Mesendoderm (in vitro differentiated cells): Measurements from ENCODE around the gene FBLN1.

Source experiments
- DNase-seq: peaks from one replicate; pipeline ENCODE4 v3.0.0; 2013
- H2AK5ac ChIP-seq: 2 replicates; pipeline ENCODE4 v1.6.1; 2013; ENCODE audit warnings: low read length, inconsistent platforms
- H2BK120ac ChIP-seq: 2 replicates; pipeline ENCODE4 v1.6.1; 2013; ENCODE audit warnings: low read depth, mild to moderate bottlenecking, low read length, moderate library complexity, mixed read lengths
- H2BK15ac ChIP-seq: replicated peaks from 2 replicates; pipeline ENCODE4 v1.6.1; 2013; ENCODE audit warnings: low read depth, mild to moderate bottlenecking, moderate library complexity
- H2BK5ac ChIP-seq: 2 replicates; pipeline ENCODE4 v1.6.1; 2013; ENCODE audit warnings: low read length, inconsistent platforms
- H3K18ac ChIP-seq: 2 replicates; pipeline ENCODE4 v1.6.1; 2013; ENCODE audit warnings: mild to moderate bottlenecking, low read length, mixed read lengths
- H3K23ac ChIP-seq: one replicate; pipeline ENCODE4 v1.6.1; 2013; ENCODE audit warnings: low read length
- H3K27ac ChIP-seq: 2 replicates; pipeline ENCODE4 v1.5.1; 2013; ENCODE audit warnings: low read depth, mild to moderate bottlenecking, inconsistent platforms, low read length, moderate library complexity
- H3K27me3 ChIP-seq: 2 replicates; pipeline ENCODE4 v1.6.1; 2013; ENCODE audit warnings: low read length, control low read depth, mild to moderate bottlenecking, inconsistent platforms; ENCODE audit not compliant: insufficient read depth, poor library complexity
- H3K36me3 ChIP-seq: 2 replicates; pipeline ENCODE4 v1.6.1; 2013; ENCODE audit warnings: low read length, inconsistent platforms; ENCODE audit not compliant: control insufficient read depth, insufficient read depth
- H3K4ac ChIP-seq: one replicate; pipeline ENCODE4 v1.6.1; 2013; ENCODE audit warnings: low read depth, mild to moderate bottlenecking, low read length, moderate library complexity
- H3K4me1 ChIP-seq: 2 replicates; pipeline ENCODE4 v1.6.1; 2013; ENCODE audit warnings: low read depth, low read length, inconsistent platforms; ENCODE audit not compliant: control insufficient read depth
- H3K4me2 ChIP-seq: 2 replicates; pipeline ENCODE4 v1.6.1; 2013; ENCODE audit warnings: low read length
- H3K4me3 ChIP-seq: 2 replicates; pipeline ENCODE4 v1.5.1; 2013; ENCODE audit warnings: mild to moderate bottlenecking, low read length
- H3K56ac ChIP-seq: one replicate; pipeline ENCODE4 v1.6.1; 2013; ENCODE audit warnings: low read length
- H3K79me1 ChIP-seq: 2 replicates; pipeline ENCODE4 v1.6.1; 2013; ENCODE audit warnings: low read length, inconsistent platforms
- H3K79me2 ChIP-seq: 2 replicates; pipeline ENCODE4 v1.6.1; 2013; ENCODE audit warnings: mild to moderate bottlenecking, low read length; ENCODE audit not compliant: control insufficient read depth, insufficient read depth
- H3K9ac ChIP-seq: 2 replicates; pipeline ENCODE4 v1.6.1; 2013; ENCODE audit warnings: low read length, inconsistent platforms
- H4K5ac ChIP-seq: one replicate; pipeline ENCODE4 v1.6.1; 2013; ENCODE audit warnings: low read length
- H4K8ac ChIP-seq: one replicate; pipeline ENCODE4 v1.6.1; 2013; ENCODE audit warnings: low read depth, mild to moderate bottlenecking, control low read depth, low read length, moderate library complexity
- WGBS: extraction: QIAGEN DNeasy Blood & Tissue Kit; methylation state at CpG from one replicate; pipeline ENCODE4 v1.1.7; 2013; ENCODE audit warnings: low lambda C conversion rate, missing lambda C conversion rate; ENCODE audit not compliant: insufficient coverage; ENCODE audit errors: extremely low coverage; 5-methylcytosine and 5-hydroxymethylcytosine counted together

FBLN1 gene

DNA sequence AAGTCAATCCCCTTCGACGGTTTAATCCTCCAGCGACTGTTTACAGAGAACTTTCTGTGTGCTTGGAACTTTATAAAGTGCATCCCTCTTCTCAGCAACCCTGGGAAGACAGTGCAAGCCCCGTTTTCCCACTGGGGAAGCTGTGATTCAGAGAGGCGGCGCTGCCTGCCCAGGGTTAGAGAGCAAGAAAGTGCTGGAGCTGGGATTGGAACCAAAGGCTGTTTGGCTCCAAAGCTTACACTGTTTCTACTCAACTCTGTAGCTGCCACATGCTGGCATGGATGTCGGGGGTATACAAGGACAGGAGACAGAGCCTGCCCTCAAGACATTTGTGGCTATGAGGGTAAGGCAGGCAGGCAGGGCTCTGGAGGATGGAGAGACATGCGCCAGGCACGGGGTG is 13.0 kb downstream of the FBLN1 start:
- Histone ChIP-seq H3K27ac (no peak overlapping the region), H3K4me2 (no peak overlapping the region), H3K36me3 (peaks cover 10% of the 10 kb centered on the region), H3K18ac (no peak overlapping the region), H4K8ac (no peak overlapping the region), H3K4me1 (peaks cover 9% of the 10 kb centered on the region), H2BK120ac (no peak overlapping the region), H3K4ac (no peak overlapping the region), H3K79me1 (peaks cover 43% of the 10 kb centered on the region), H3K79me2 (peaks cover 58% of the 10 kb centered on the region), H2BK15ac (no peak overlapping the region), H3K56ac (no peak overlapping the region), H4K5ac (no peak overlapping the region), H2BK5ac (no peak overlapping the region), H2AK5ac (no peak overlapping the region), H3K27me3 (no peaks in the 10 kb centered on the region), H3K4me3 (no peak overlapping the region), H3K9ac (no peak overlapping the region), H3K23ac (no peak overlapping the region)
- no CpG with 5 or more reads among the region's 9 CpGs for WGBS
- no peak for DNase-seq

GRCh38 chr22:45516163-45516562 is 13.5 kb downstream of the FBLN1 start:
- H3K4me1 ChIP-seq, result peaks cover 9% of the 10 kb centered on the region

DNA sequence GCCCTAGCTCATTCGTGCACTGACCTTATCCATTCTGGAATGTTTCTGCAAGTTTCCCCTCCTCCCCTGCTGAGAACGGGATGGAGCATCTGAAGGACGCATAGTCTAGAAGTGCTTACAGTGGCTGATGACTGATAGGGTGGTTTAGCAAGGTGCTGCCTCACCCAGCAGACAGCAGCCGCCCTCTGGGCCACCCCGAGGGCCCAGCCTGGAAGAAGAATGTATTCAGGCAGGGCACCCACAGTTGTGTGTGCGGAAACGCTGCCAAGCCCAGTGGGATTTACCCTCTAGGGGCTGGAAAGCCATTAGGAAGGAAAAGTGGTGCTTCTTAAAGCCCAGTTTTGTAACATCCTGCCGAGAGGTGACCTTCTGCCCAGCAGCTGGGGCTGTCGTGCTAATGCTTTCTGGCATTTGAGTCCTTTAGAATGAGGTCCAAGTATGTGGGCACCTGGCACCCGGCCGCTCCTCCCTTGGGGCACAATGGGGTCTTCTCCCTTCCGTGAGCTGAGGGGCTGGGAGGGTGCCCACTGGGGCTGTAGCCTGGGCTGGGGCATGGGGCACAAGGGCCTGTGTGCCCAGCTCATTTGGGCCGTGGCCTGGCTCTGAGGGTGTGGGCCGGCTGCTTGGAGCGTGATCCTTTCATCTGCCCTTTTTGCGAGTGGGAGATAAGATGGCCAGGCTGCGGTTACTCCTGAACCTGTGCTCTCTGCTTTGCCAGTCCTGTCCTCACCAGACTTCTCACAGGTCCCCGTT is 14.4 kb downstream of the FBLN1 start:
- H3K27ac ChIP-seq, result no peak overlapping the region
- H3K9ac ChIP-seq, result no peak overlapping the region
- H3K4me3 ChIP-seq, result no peak overlapping the region
- H3K27me3 ChIP-seq, result no peaks in the 10 kb centered on the region
- H2BK120ac ChIP-seq, result no peak overlapping the region
- DNase-seq, result peak; percentile 88
- no peak overlapping the region for H3K18ac ChIP-seq
- no peak overlapping the region for H2AK5ac ChIP-seq
- H3K4ac ChIP-seq, result no peak overlapping the region
- H4K5ac ChIP-seq, result no peak overlapping the region
- H2BK15ac ChIP-seq, result no peak overlapping the region
- no peak overlapping the region for H3K56ac ChIP-seq
- WGBS, result no CpG with 5 or more reads among the region's 18 CpGs
- no peak overlapping the region for H2BK5ac ChIP-seq
- no peak overlapping the region for H3K4me2 ChIP-seq
- H4K8ac ChIP-seq, result no peak overlapping the region
- no peak overlapping the region for H3K23ac ChIP-seq
- H3K79me2 ChIP-seq, result peaks cover 49% of the 10 kb centered on the region
- H3K4me1 ChIP-seq, result peaks cover 9% of the 10 kb centered on the region
- H3K79me1 ChIP-seq, result peaks cover 44% of the 10 kb centered on the region
- H3K36me3 ChIP-seq, result peaks cover 13% of the 10 kb centered on the region

More at GRCh38 chr22:45516163-45516562, 13.5 kb downstream of the FBLN1 start:
- no peak overlapping the region for H3K27ac ChIP-seq
- H3K23ac ChIP-seq, result no peak overlapping the region
- no peak overlapping the region for H2BK15ac ChIP-seq
- H3K4me2 ChIP-seq, result no peak overlapping the region
- H3K56ac ChIP-seq, result no peak overlapping the region
- no peak overlapping the region for H3K4me3 ChIP-seq
- H4K5ac ChIP-seq, result no peak overlapping the region
- H3K9ac ChIP-seq, result no peak overlapping the region
- WGBS, result no CpG with 5 or more reads among the region's 7 CpGs
- no peak overlapping the region for H2BK120ac ChIP-seq
- no peaks in the 10 kb centered on the region for H3K27me3 ChIP-seq
- no peak overlapping the region for H2AK5ac ChIP-seq
- peaks cover 44% of the 10 kb centered on the region for H3K79me1 ChIP-seq
- DNase-seq, result peak; percentile 39
- no peak overlapping the region for H2BK5ac ChIP-seq
- no peak overlapping the region for H3K4ac ChIP-seq
- H3K18ac ChIP-seq, result no peak overlapping the region
- H3K79me2 ChIP-seq, result peaks cover 56% of the 10 kb centered on the region
- H4K8ac ChIP-seq, result no peak overlapping the region
- peaks cover 11% of the 10 kb centered on the region for H3K36me3 ChIP-seq

GRCh38 chr22:45518136-45518535 is 15.5 kb downstream of the FBLN1 start:
- no peak overlapping the region for H4K8ac ChIP-seq
- H2BK5ac ChIP-seq, result no peak overlapping the region
- H4K5ac ChIP-seq, result no peak overlapping the region
- DNase-seq, result no peak
- H3K18ac ChIP-seq, result no peak overlapping the region
- WGBS, result no CpG with 5 or more reads among the region's 7 CpGs
- H2BK15ac ChIP-seq, result no peak overlapping the region
- no peak overlapping the region for H3K4me2 ChIP-seq
- H3K27ac ChIP-seq, result no peak overlapping the region
- no peak overlapping the region for H3K56ac ChIP-seq
- no peak overlapping the region for H2BK120ac ChIP-seq
- H3K36me3 ChIP-seq, result peaks cover 19% of the 10 kb centered on the region
- no peak overlapping the region for H3K23ac ChIP-seq
- peaks cover 46% of the 10 kb centered on the region for H3K79me1 ChIP-seq
- H3K27me3 ChIP-seq, result no peaks in the 10 kb centered on the region
- no peak overlapping the region for H3K9ac ChIP-seq
- peaks cover 9% of the 10 kb centered on the region for H3K4me1 ChIP-seq
- no peak overlapping the region for H3K4ac ChIP-seq
- peaks cover 41% of the 10 kb centered on the region for H3K79me2 ChIP-seq
- no peak overlapping the region for H2AK5ac ChIP-seq
- H3K4me3 ChIP-seq, result no peak overlapping the region

GRCh38 chr22:45518580-45518991 is 15.9 kb downstream of the FBLN1 start:
- Histone ChIP-seq H3K79me1 (peaks cover 44% of the 10 kb centered on the region), H4K8ac (no peak overlapping the region), H3K79me2 (peaks cover 37% of the 10 kb centered on the region), H3K27ac (no peak overlapping the region), H4K5ac (no peak overlapping the region), H3K4me2 (no peak overlapping the region), H3K18ac (no peak overlapping the region), H3K23ac (no peak overlapping the region), H3K9ac (no peak overlapping the region), H2BK15ac (no peak overlapping the region), H2BK5ac (no peak overlapping the region), H2BK120ac (no peak overlapping the region), H3K56ac (no peak overlapping the region), H3K4ac (no peak overlapping the region), H3K27me3 (no peaks in the 10 kb centered on the region), H3K4me1 (peaks cover 9% of the 10 kb centered on the region), H3K4me3 (no peak overlapping the region), H3K36me3 (peaks cover 19% of the 10 kb centered on the region), H2AK5ac (no peak overlapping the region)
- no peak for DNase-seq
- no CpG with 5 or more reads among the region's 17 CpGs for WGBS

- no peak overlapping the region for H3K4me2 ChIP-seq
- H3K27ac ChIP-seq, result no peak overlapping the region
- peaks cover 28% of the 10 kb centered on the region for H3K79me1 ChIP-seq
- H3K18ac ChIP-seq, result no peak overlapping the region
- WGBS, result no CpG with 5 or more reads among the region's 5 CpGs
- H2BK5ac ChIP-seq, result no peak overlapping the region
- DNase-seq, result no peak
- H4K5ac ChIP-seq, result no peak overlapping the region
- no peak overlapping the region for H3K4ac ChIP-seq
- no peak overlapping the region for H2BK15ac ChIP-seq
- no peak overlapping the region for H4K8ac ChIP-seq
- H3K36me3 ChIP-seq, result peaks cover 33% of the 10 kb centered on the region
- no peak overlapping the region for H3K4me3 ChIP-seq
- peaks cover 13% of the 10 kb centered on the region for H3K79me2 ChIP-seq
- no peak overlapping the region for H2AK5ac ChIP-seq
- no peak overlapping the region for H3K23ac ChIP-seq
- H3K27me3 ChIP-seq, result no peaks in the 10 kb centered on the region
- H2BK120ac ChIP-seq, result no peak overlapping the region
- H3K4me1 ChIP-seq, result no peaks in the 10 kb centered on the region
- no peak overlapping the region for H3K56ac ChIP-seq
- H3K9ac ChIP-seq, result no peak overlapping the region
Measured at GRCh38 chr22:45521178-45521577, 18.5 kb downstream of the FBLN1 start.
